Measurements from ENCODE around the gene GRID1.

GRID1 gene

GRCh38 chr10:85919491-85920021 lies 447.0 kb downstream of the GRID1 start:
- no peak for DNase-seq (ENCODE audit: low read depth)
- TF ChIP-seq CTCF (conservative IDR thresholded peaks at IDR 0.05; ENCODE audit: control insufficient read depth, insufficient read depth, low read depth, low read length) = no peak
- H3K4me3 ChIP-seq (ENCODE audit: control insufficient read depth, low read depth, low read length) = no peak overlapping the region

- TF ChIP-seq CTCF (conservative IDR thresholded peaks at IDR 0.05; ENCODE audit: control insufficient read depth, insufficient read depth, low read depth, low read length) = no peak
- DNase-seq (ENCODE audit: low read depth) = no peak
- H3K4me3 ChIP-seq (ENCODE audit: control insufficient read depth, low read depth, low read length) = no peak overlapping the region
Observed at GRCh38 chr10:85918371-85918770, 448.2 kb downstream of the GRID1 start.

- H3K4me3 ChIP-seq (ENCODE audit: control insufficient read depth, low read depth, low read length) = no peak overlapping the region
- no peak for TF ChIP-seq CTCF (conservative IDR thresholded peaks at IDR 0.05; ENCODE audit: control insufficient read depth, insufficient read depth, low read depth, low read length)
- no peak for DNase-seq (ENCODE audit: low read depth)
Observed at GRCh38 chr10:85917601-85918000, 449.0 kb downstream of the GRID1 start.

GRCh38 chr10:85916994-85917573 lies 449.5 kb downstream of the GRID1 start:
- no peak for DNase-seq (ENCODE audit: low read depth)
- no peak overlapping the region for H3K4me3 ChIP-seq (ENCODE audit: control insufficient read depth, low read depth, low read length)
- no peak for TF ChIP-seq CTCF (conservative IDR thresholded peaks at IDR 0.05; ENCODE audit: control insufficient read depth, insufficient read depth, low read depth, low read length)

- no peak for TF ChIP-seq CTCF (conservative IDR thresholded peaks at IDR 0.05; ENCODE audit: control insufficient read depth, insufficient read depth, low read depth, low read length)
- H3K4me3 ChIP-seq (ENCODE audit: control insufficient read depth, low read depth, low read length) = no peak overlapping the region
- DNase-seq (ENCODE audit: low read depth) = no peak
Observed at GRCh38 chr10:85916286-85916685, 450.3 kb downstream of the GRID1 start.

GRCh38 chr10:85915245-85915846 lies 451.2 kb downstream of the GRID1 start:
- H3K4me3 ChIP-seq (ENCODE audit: control insufficient read depth, low read depth, low read length) = no peak overlapping the region
- DNase-seq (ENCODE audit: low read depth) = no peak
- no peak for TF ChIP-seq CTCF (conservative IDR thresholded peaks at IDR 0.05; ENCODE audit: control insufficient read depth, insufficient read depth, low read depth, low read length)

Data from fibroblast of mammary gland (primary cell).